ENCODE results near the gene PLEKHA8. TPM values are rescaled to one million over a fixed set of nuclear protein-coding genes. Genes with fewer than 3 reads are reported as not detected.
A peak's percentile ranks its signal among the peaks of the same experiment; 100 is the strongest.

PLEKHA8 gene
- total RNA-seq, 1 donor from 2014 or later, result 5.7 TPM

DNA sequence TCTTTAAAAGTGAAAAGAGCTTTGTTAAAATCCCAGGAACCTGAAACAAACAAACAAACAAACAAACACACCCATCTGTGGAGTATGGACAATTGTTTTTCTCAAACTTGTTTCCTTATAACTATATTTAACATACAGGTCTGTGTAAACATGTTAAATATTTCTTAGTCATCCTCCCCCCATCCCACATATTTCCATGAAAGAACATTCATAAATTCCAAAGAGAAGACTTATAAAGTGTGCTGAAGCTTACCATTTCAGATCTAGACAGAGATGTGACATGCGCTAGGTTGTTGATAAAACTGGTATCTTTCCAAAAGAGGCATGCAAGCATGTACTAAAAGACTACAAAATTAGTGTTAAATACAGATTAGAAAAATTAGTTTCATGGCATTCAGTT lies 8.3 kb upstream of the PLEKHA8 start:
- no peak for DNase-seq (ENCODE audit: low spot score)
- intact Hi-C loops (cut with DNase I), result no loop called here

DNA sequence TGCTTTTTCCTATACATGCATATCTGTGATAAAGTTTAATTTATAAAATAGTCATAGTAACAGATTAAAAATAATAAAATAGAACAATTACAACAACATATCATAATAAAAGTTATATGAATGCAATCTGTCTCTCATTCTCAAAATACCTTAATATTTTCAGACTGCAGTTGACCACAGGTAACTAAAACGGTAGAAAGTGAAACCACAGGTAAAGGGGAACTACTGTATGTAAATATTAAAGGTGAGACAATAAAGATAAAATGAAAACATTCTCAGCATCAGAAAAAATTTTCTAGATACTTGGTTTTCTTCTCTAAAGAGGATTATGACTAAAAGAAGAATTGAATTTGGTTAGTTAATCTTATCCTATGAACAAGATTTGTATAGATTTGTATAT lies 7.7 kb upstream of the PLEKHA8 start:
- intact Hi-C loops (cut with DNase I), result no loop called here
- DNase-seq (ENCODE audit: low spot score), result no peak

GRCh38 chr7:30022991-30023390 lies 5.2 kb upstream of the PLEKHA8 start:
- intact Hi-C loops (cut with DNase I), result no loop called here
- DNase-seq (ENCODE audit: low spot score), result no peak

- no peak for DNase-seq (ENCODE audit: low spot score)
- intact Hi-C loops (cut with DNase I), result no loop called here
These were observed 4.7 kb upstream of the PLEKHA8 start for GRCh38 chr7:30023524-30023923.

DNA sequence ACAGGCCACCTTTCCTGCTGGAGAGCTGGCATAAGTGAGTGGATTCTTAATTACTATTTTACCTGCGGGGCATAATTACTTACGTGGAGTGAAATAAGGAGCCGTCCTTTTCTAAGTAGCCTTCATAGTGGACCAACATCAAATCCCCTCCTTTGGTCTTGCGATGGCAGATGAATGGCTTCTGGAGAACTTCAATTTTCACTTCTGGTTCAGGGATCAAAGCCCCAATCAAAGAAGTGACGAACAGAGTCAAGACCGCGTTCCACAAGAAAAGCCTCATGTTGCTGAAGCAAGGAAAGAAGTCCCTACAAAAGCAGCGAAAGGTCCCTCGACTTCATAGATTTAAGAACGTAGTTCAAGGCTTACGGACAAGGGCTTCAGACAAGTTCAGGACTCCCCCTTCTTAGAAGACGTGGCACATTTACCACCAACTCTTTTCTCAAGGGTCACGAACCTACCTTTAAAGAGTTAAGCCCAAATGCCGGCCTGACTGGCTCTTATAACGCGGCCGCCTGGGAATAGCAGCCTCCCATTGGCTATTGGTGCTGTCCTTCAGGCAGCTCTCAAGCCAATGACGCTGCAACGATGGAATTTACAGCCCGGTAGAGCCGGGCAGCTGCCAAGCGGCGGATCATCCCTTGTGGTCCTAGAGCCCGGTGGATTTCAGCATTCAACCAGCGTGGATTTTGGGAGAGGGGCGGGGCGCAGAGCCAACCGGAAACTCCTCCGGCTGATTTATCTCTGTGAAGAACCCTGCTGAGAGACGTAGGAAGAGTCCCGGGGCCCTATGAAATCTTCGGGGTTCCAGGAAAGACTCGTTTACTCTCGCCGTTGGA lies 1.8 kb upstream of the PLEKHA8 start, which contains the start of gene FKBP14:
Gene FKBP14 (minus strand): TSS at position 474 of the 836 bp plus-strand sequence. CDS start 194 bp downstream, at position 280.
- DNase-seq (ENCODE audit: low spot score), result peak; percentile 97
- intact Hi-C loops (cut with DNase I), result loop anchor here (5.0 kb wide), 2 partner anchors 111 to 164 kb away; no protein-coding TSS in a partner anchor

- no peak for DNase-seq (ENCODE audit: low spot score)
- intact Hi-C loops (cut with DNase I), result loop anchor here (5.0 kb wide), 2 partner anchors 110 to 165 kb away; no protein-coding TSS in a partner anchor
These were observed 1.2 kb upstream of the PLEKHA8 start for GRCh38 chr7:30027065-30027456.

GRCh38 chr7:30027740-30028215 lies 434 bp upstream of the PLEKHA8 start:
- DNase-seq (ENCODE audit: low spot score), result no peak
- intact Hi-C loops (cut with DNase I), result loop anchor here (2.0 to 5.0 kb wide), 3 partner anchors 39 to 165 kb away; partner anchors contain the start of gene SCRN1

GRCh38 chr7:30028749-30029635 lies 780 bp downstream of the PLEKHA8 start:
- intact Hi-C loops (cut with DNase I), result loop anchor here (2.0 to 5.0 kb wide), 3 partner anchors 40 to 167 kb away; partner anchors contain the start of gene SCRN1
- DNase-seq (ENCODE audit: low spot score), result no peak

GRCh38 chr7:30029696-30030095 lies 1.5 kb downstream of the PLEKHA8 start:
- no peak for DNase-seq (ENCODE audit: low spot score)
- intact Hi-C loops (cut with DNase I), result loop anchor here (2.0 to 5.0 kb wide), 3 partner anchors 41 to 167 kb away; partner anchors contain the start of gene SCRN1

GRCh38 chr7:30032310-30033125 lies 4.3 kb downstream of the PLEKHA8 start:
- intact Hi-C loops (cut with DNase I), result no loop called here
- no peak for DNase-seq (ENCODE audit: low spot score)

GRCh38 chr7:30034501-30034900 lies 6.3 kb downstream of the PLEKHA8 start:
- intact Hi-C loops (cut with DNase I), result no loop called here
- no peak for DNase-seq (ENCODE audit: low spot score)

- intact Hi-C loops (cut with DNase I), result no loop called here
- no peak for DNase-seq (ENCODE audit: low spot score)
These were observed 8.0 kb downstream of the PLEKHA8 start for GRCh38 chr7:30036220-30036619.

- intact Hi-C loops (cut with DNase I), result no loop called here
- DNase-seq (ENCODE audit: low spot score), result no peak
These were observed 10.2 kb downstream of the PLEKHA8 start for GRCh38 chr7:30038196-30038980.

GRCh38 chr7:30040938-30041337 lies 12.7 kb downstream of the PLEKHA8 start:
- no peak for DNase-seq (ENCODE audit: low spot score)
- intact Hi-C loops (cut with DNase I), result no loop called here

- DNase-seq (ENCODE audit: low spot score), result no peak
- intact Hi-C loops (cut with DNase I), result no loop called here
These were observed 13.5 kb downstream of the PLEKHA8 start for GRCh38 chr7:30041526-30042269.

- intact Hi-C loops (cut with DNase I), result no loop called here
- no peak for DNase-seq (ENCODE audit: low spot score)
These were observed 18.0 kb downstream of the PLEKHA8 start for GRCh38 chr7:30046127-30046770.

GRCh38 chr7:30047124-30047523 lies 18.9 kb downstream of the PLEKHA8 start:
- intact Hi-C loops (cut with DNase I), result no loop called here
- no peak for DNase-seq (ENCODE audit: low spot score)

All from cardiac septum (tissue), 1 donor.